ENCODE data around the gene RHOU. TPM values are rescaled to one million over a fixed set of nuclear protein-coding genes. Genes with fewer than 3 reads are reported as not detected.

RHOU gene
- total and polyA plus RNA-seq, 4 donors, result 12.9 to 40.1 (median 23.4) TPM

DNA sequence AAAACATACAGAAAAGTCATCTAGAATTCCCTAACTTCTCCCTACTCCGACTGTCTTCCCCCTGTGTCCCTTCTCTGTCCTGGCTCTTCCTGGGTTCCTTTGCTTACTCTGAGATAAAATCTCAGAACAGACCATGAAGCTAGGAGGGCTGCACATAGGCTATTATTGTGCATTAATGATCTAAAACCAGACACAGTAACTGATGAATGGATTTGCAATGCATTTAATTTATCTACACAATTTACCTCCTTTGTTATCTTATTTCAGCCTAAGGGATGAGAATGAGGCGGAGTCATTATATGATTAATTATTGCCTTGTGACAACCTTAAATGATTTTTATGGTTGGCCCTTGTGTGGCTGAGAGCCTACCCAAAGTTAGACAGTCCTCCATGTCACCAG, 14.5 kb downstream of the RHOU start:
- no peak for ATAC-seq (ENCODE audit: insufficient read depth, low FRiP score)

DNA sequence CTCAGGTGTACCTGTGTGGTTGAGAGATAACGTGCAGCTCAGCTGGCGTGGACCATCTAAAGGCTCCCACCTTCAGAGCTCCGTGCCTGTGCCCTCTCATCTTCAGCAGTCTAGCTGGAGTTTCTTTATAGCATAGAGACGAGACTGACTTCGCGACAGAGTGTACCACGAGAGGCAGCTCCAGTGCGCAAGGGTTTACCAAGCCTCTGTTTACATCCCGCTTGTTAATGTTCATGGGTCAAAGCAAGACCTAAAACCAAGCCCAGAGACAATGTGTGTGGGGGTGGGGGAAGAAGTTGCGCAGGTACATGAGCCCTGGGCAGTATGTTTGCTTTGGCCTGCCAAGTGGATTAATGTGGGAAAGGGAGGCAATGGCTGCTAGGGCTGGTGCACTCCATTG, 15.6 kb downstream of the RHOU start:
- ATAC-seq (ENCODE audit: insufficient read depth, low FRiP score) (no peak), DNase-seq (no peak)
- 87 to 93% methylated on average over 10 of the region's 10 CpGs for WGBS, 2 donors
- peaks cover 0 to 15% (median 0%) of the 10 kb centered on the region in 5 donors for H3K4me1 ChIP-seq (ENCODE audit: control insufficient read depth in 5 of 5, insufficient read depth in 5 of 5, low read length in 5 of 5)
- peaks cover 0 to 5% (median 0%) of the 10 kb centered on the region in 3 donors for H3K27me3 ChIP-seq (ENCODE audit: control insufficient read depth in 3 of 3, insufficient read depth in 3 of 3, low read length in 2 of 3)
- peaks cover 0 to 9% (median 4%) of the 10 kb centered on the region in 4 donors for H3K36me3 ChIP-seq (ENCODE audit: control insufficient read depth in 4 of 4, insufficient read depth in 4 of 4, low read length in 4 of 4)
- TF ChIP-seq, protein P1, sequence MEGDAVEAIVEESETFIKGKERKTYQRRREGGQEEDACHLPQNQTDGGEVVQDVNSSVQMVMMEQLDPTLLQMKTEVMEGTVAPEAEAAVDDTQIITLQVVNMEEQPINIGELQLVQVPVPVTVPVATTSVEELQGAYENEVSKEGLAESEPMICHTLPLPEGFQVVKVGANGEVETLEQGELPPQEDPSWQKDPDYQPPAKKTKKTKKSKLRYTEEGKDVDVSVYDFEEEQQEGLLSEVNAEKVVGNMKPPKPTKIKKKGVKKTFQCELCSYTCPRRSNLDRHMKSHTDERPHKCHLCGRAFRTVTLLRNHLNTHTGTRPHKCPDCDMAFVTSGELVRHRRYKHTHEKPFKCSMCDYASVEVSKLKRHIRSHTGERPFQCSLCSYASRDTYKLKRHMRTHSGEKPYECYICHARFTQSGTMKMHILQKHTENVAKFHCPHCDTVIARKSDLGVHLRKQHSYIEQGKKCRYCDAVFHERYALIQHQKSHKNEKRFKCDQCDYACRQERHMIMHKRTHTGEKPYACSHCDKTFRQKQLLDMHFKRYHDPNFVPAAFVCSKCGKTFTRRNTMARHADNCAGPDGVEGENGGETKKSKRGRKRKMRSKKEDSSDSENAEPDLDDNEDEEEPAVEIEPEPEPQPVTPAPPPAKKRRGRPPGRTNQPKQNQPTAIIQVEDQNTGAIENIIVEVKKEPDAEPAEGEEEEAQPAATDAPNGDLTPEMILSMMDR (IDR thresholded peaks at IDR 0.05; ENCODE audit: control extremely low read depth, extremely low read depth), result no peak
- H3K9ac ChIP-seq (ENCODE audit: insufficient read depth in 1 of 2, low read length in 2 of 2), result no peak overlapping the region
- H3K4me3 ChIP-seq, result no peak overlapping the region
- no peaks in the 10 kb centered on the region for H3K9me3 ChIP-seq (ENCODE audit: control insufficient read depth in 4 of 4, insufficient read depth in 3 of 4, low read length in 3 of 4)
- H3K27ac ChIP-seq (ENCODE audit: low read depth in 1 of 2, low read length in 1 of 2), result no peak overlapping the region

More for the DNA sequence above, 14.5 kb downstream of the RHOU start:
- no peak overlapping the region for H3K4me3 ChIP-seq
- no peak overlapping the region for H3K27ac ChIP-seq (ENCODE audit: low read depth in 1 of 2, low read length in 1 of 2)
- 93 to 97% methylated on average over 2 of the region's 2 CpGs for WGBS, 2 donors
- H3K27me3 ChIP-seq (ENCODE audit: control insufficient read depth in 3 of 3, insufficient read depth in 3 of 3, low read length in 2 of 3), result no peaks in the 10 kb centered on the region
- H3K36me3 ChIP-seq (ENCODE audit: control insufficient read depth in 4 of 4, insufficient read depth in 4 of 4, low read length in 4 of 4), result peaks cover 0 to 18% (median 5%) of the 10 kb centered on the region in 4 donors
- no peak overlapping the region for H3K9ac ChIP-seq (ENCODE audit: insufficient read depth in 1 of 2, low read length in 2 of 2)
- no peaks in the 10 kb centered on the region for H3K9me3 ChIP-seq (ENCODE audit: control insufficient read depth in 4 of 4, insufficient read depth in 3 of 4, low read length in 3 of 4)
- peaks cover 0 to 14% (median 0%) of the 10 kb centered on the region in 5 donors for H3K4me1 ChIP-seq (ENCODE audit: control insufficient read depth in 5 of 5, insufficient read depth in 5 of 5, low read length in 5 of 5)
- TF ChIP-seq, protein P1 (IDR thresholded peaks at IDR 0.05; ENCODE audit: control extremely low read depth, extremely low read depth), result no peak
- DNase-seq, result no peak

DNA sequence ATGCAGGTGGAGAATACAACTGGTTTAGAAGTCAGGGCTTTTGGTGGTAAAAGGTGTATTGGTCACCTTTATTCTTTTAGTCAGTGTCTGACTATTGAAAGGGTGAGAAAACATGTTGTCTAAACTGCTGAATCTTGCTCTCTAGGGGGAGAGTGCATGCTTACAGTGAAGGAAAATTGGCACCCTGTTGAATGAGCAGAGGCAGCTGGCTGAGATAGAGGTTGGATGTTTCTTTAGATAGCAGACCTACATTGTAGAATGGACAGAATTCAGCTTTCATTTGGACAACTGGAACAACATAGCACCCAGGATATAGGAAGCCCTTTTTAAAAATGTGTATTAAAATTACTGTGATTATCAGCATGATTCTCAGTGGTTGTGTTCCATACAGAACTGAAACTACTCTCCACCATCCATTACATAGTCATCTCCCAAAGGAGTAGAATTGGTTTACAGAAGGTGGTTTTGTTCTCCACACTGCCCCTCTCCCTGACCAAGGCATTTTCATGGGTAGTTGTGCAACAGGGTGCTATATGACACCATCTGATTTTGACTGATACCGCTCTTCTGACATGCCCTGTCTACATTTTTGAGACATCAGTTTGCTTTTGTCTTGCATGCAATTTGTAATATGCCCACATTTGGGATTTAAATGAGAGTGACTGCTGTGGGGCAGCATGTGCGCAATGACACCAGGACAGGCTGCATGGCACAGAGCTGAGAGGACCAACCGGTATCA, 16.2 kb downstream of the RHOU start:
- 78 to 92% methylated on average over 3 of the region's 3 CpGs for WGBS, 2 donors

More for the DNA sequence above, 16.2 kb downstream of the RHOU start:
- Histone ChIP-seq H3K4me1 (ENCODE audit: control insufficient read depth in 5 of 5, insufficient read depth in 5 of 5, low read length in 5 of 5) (peaks cover 0 to 15% (median 0%) of the 10 kb centered on the region in 5 donors), H3K9me3 (ENCODE audit: control insufficient read depth in 4 of 4, insufficient read depth in 3 of 4, low read length in 3 of 4) (no peaks in the 10 kb centered on the region), H3K9ac (ENCODE audit: insufficient read depth in 1 of 2, low read length in 2 of 2) (no peak overlapping the region), H3K4me3 (no peak overlapping the region), H3K36me3 (ENCODE audit: control insufficient read depth in 4 of 4, insufficient read depth in 4 of 4, low read length in 4 of 4) (peaks cover 0 to 6% (median 3%) of the 10 kb centered on the region in 4 donors), H3K27ac (ENCODE audit: low read depth in 1 of 2, low read length in 1 of 2) (no peak overlapping the region), H3K27me3 (ENCODE audit: control insufficient read depth in 3 of 3, insufficient read depth in 3 of 3, low read length in 2 of 3) (peaks cover 0 to 5% (median 0%) of the 10 kb centered on the region in 3 donors)
- DNase-seq (no peak), ATAC-seq (ENCODE audit: insufficient read depth, low FRiP score) (no peak)
- TF ChIP-seq, protein P1 (IDR thresholded peaks at IDR 0.05; ENCODE audit: control extremely low read depth, extremely low read depth), result no peak

Data from lung (tissue), 12 donors.